ENCODE measurements around the gene ZC2HC1C. TPM values are rescaled to one million over a fixed set of nuclear protein-coding genes. Genes with fewer than 3 reads are reported as not detected.
A peak's percentile ranks its signal among the peaks of the same experiment; 100 is the strongest.
"Not testable (repeated sequence)": the region's sequence is repeated elsewhere in the genome, so short reads cannot be mapped to it uniquely, and the experiment has no call there.

The ZC2HC1C gene
- total RNA-seq, 1 donor from 2014 or later, result 3.9 TPM

GRCh38 chr14:75054421-75054820 lies 15.0 kb upstream of the ZC2HC1C start:
- no peak for DNase-seq (ENCODE audit: low spot score)

- DNase-seq (ENCODE audit: low spot score), result no peak
Measured at GRCh38 chr14:75059642-75060041, 9.8 kb upstream of the ZC2HC1C start.

- DNase-seq (ENCODE audit: low spot score), result no peak
Measured at GRCh38 chr14:75060420-75060819, 9.0 kb upstream of the ZC2HC1C start.

- no peak for DNase-seq (ENCODE audit: low spot score)
Measured at GRCh38 chr14:75063013-75063412, 6.4 kb upstream of the ZC2HC1C start.

GRCh38 chr14:75063491-75064204 lies 5.8 kb upstream of the ZC2HC1C start, which contains the start of gene ACYP1:
ACYP1 (minus strand) TSS chr14:75064024; CDS start chr14:75063553, 471 bp downstream.
- peak; percentile 94 for DNase-seq (ENCODE audit: low spot score)

GRCh38 chr14:75064205-75064567 lies 5.3 kb upstream of the ZC2HC1C start:
- no peak for DNase-seq (ENCODE audit: low spot score)

GRCh38 chr14:75066691-75067090 lies 2.8 kb upstream of the ZC2HC1C start:
- DNase-seq (ENCODE audit: low spot score), result no peak

GRCh38 chr14:75067212-75067611 lies 2.2 kb upstream of the ZC2HC1C start:
- DNase-seq (ENCODE audit: low spot score), result no peak

- not testable (repeated sequence) for DNase-seq (ENCODE audit: low spot score)
Measured at GRCh38 chr14:75067765-75068164, 1.7 kb upstream of the ZC2HC1C start.

- DNase-seq (ENCODE audit: low spot score), result no peak
Measured at GRCh38 chr14:75068294-75069120, 934 bp upstream of the ZC2HC1C start.

GRCh38 chr14:75069811-75070145 lies 337 bp downstream of the ZC2HC1C start:
- no peak for DNase-seq (ENCODE audit: low spot score)

- peak; percentile 54 for DNase-seq (ENCODE audit: low spot score)
Measured at GRCh38 chr14:75070383-75070782, 942 bp downstream of the ZC2HC1C start.

- DNase-seq (ENCODE audit: low spot score), result no peak
Measured at GRCh38 chr14:75077794-75078193, 8.4 kb downstream of the ZC2HC1C start.

- DNase-seq (ENCODE audit: low spot score), result no peak
Measured at GRCh38 chr14:75079521-75079920, 10.1 kb downstream of the ZC2HC1C start.

GRCh38 chr14:75081660-75082229 lies 12.3 kb downstream of the ZC2HC1C start:
- DNase-seq (ENCODE audit: low spot score), result no peak

- no peak for DNase-seq (ENCODE audit: low spot score)
Measured at GRCh38 chr14:75083271-75083670, 13.8 kb downstream of the ZC2HC1C start.

- no peak for DNase-seq (ENCODE audit: low spot score)
Measured at GRCh38 chr14:75084513-75084912, 15.1 kb downstream of the ZC2HC1C start.

GRCh38 chr14:75088153-75088552 lies 18.7 kb downstream of the ZC2HC1C start:
- no peak for DNase-seq (ENCODE audit: low spot score)

GRCh38 chr14:75088566-75089373 lies 19.3 kb downstream of the ZC2HC1C start:
- DNase-seq (ENCODE audit: low spot score), result peak; percentile 51

GRCh38 chr14:75090353-75090752 lies 20.9 kb downstream of the ZC2HC1C start:
- DNase-seq (ENCODE audit: low spot score), result no peak

- no peak for DNase-seq (ENCODE audit: low spot score)
Measured at GRCh38 chr14:75091251-75091650, 21.8 kb downstream of the ZC2HC1C start.

GRCh38 chr14:75092698-75093097 lies 23.3 kb downstream of the ZC2HC1C start:
- DNase-seq (ENCODE audit: low spot score), result no peak

All from mucosa of gallbladder (tissue), 1 donor.